ENCODE data around the gene WFIKKN2.
"Not testable (repeated sequence)": the region's sequence is repeated elsewhere in the genome, so short reads cannot be mapped to it uniquely, and the experiment has no call there.

Gene WFIKKN2

DNA sequence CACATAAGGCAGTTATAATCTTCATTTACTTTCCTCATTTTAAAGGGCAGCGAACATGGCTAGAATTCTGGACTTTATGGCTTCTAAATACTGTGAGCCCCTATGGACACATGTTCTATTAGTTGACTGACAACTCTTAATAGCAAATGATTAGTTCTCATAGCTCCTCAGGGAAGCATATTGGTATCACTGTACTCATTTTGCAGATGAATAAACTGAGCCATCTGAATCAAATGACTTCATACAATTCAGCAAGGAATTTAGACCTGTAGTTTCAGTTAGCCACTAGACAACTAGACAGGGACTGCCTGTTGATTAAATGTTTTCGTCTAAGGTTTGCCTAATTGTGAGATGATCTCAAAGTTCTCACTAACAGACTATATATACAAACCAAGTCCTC is 21.0 kb downstream of the WFIKKN2 start:
- CTCF ChIA-PET = interaction anchor here (0.5 to 7.3 kb wide), 11 partner anchors 8 to 142 kb away, joined by 3 to 97 read pairs (median 4); no protein-coding TSS in a partner anchor
- Histone ChIP-seq H3K36me3 (ENCODE audit: control insufficient read depth in 2 of 2, insufficient read depth in 1 of 2, low read length in 2 of 2) (peaks cover 0 to 1% of the 10 kb centered on the region in 2 experiments; a peak in 2 of 3 replicates), H3K4me1 (ENCODE audit: control insufficient read depth, insufficient read depth, low read length) (no peaks in the 10 kb centered on the region), H3K27ac (ENCODE audit: extremely low read depth, low read depth, low read length) (no peak overlapping the region), H3K4me3 (ENCODE audit: low read depth, low read length) (no peak overlapping the region), H3K9me3 (ENCODE audit: control insufficient read depth, insufficient read depth, low read depth, low read length) (no peaks in the 10 kb centered on the region)
- TF ChIP-seq ZNF433 (tag by site-specific recombination; IDR thresholded peaks at IDR 0.05; ENCODE audit: low read depth) = no peak
- TF ChIP-seq ZEB2 (tag by site-specific recombination; IDR thresholded peaks at IDR 0.05) = no peak
- no peak for TF ChIP-seq ZSCAN23 (tag by site-specific recombination; IDR thresholded peaks at IDR 0.05)
- TF ChIP-seq ZNF645 (tag by site-specific recombination; IDR thresholded peaks at IDR 0.05) = no peak
- TF ChIP-seq ZNF394 (tag by site-specific recombination; IDR thresholded peaks at IDR 0.05; ENCODE audit: borderline replicate concordance) = no peak
- POLR2A ChIA-PET = interaction anchor here (1.0 to 2.4 kb wide), 2 partner anchors 9 to 104 kb away, joined by 3 to 31 read pairs; partner anchors contain the start of gene TOB1

GRCh38 chr17:50858486-50859225 is 23.3 kb downstream of the WFIKKN2 start:
- TF ChIP-seq ZFP41 (tag by site-specific recombination; IDR thresholded peaks at IDR 0.05; ENCODE audit: borderline replicate concordance) = no peak
- peaks cover 17 to 18% of the 10 kb centered on the region in 2 experiments for H3K36me3 ChIP-seq (ENCODE audit: control insufficient read depth in 2 of 2, insufficient read depth in 1 of 2, low read length in 2 of 2)
- no peak overlapping the region for H3K4me3 ChIP-seq (ENCODE audit: low read depth, low read length)
- CTCF ChIA-PET = interaction anchor here (0.6 to 8.4 kb wide), 7 partner anchors 76 to 779 kb away, joined by 3 to 78 read pairs (median 4); partner anchors contain the start of gene NME1
- no peaks in the 10 kb centered on the region for H3K9me3 ChIP-seq (ENCODE audit: control insufficient read depth, insufficient read depth, low read depth, low read length)
- no peak overlapping the region for H3K27ac ChIP-seq (ENCODE audit: extremely low read depth, low read depth, low read length)
- POLR2A ChIA-PET = interaction anchor here (0.6 kb wide), 1 partner anchor 7 kb away, joined by 3 read pairs; the partner anchor contains the start of gene TOB1
- H3K4me1 ChIP-seq (ENCODE audit: control insufficient read depth, insufficient read depth, low read length) = peaks cover 17% of the 10 kb centered on the region

DNA sequence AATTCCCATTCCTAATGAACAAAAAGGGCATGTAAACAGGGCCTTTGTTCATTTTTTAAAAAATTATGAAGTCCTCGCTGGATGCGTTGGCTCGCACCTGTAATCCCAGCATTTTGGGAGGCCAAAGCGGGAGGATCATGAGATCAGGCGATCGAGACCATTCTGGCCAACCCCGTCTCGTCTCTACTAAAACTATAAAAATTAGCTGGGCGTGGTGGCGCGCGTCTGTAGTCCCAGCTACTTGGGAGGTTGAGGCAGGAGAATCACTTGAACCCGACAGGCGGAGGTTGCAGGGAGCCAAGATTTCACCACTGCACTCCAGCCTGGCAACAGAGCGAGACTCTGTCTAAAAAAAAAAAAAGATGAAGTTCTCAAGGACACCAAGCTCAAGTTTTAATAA is 24.3 kb downstream of the WFIKKN2 start:
- CTCF ChIA-PET = interaction anchor here (1.0 to 8.4 kb wide), 4 partner anchors 77 to 293 kb away, joined by 4 to 78 read pairs (median 6); partner anchors contain the start of gene NME1
- H3K4me3 ChIP-seq (ENCODE audit: low read depth, low read length); POLR2A ChIA-PET; H3K27ac ChIP-seq (ENCODE audit: extremely low read depth, low read depth, low read length); H3K9me3 ChIP-seq (ENCODE audit: control insufficient read depth, insufficient read depth, low read depth, low read length): not testable (repeated sequence)
- Histone ChIP-seq H3K36me3 (ENCODE audit: control insufficient read depth in 2 of 2, insufficient read depth in 1 of 2, low read length in 2 of 2) (peaks cover 20 to 23% of the 10 kb centered on the region in 2 experiments), H3K4me1 (ENCODE audit: control insufficient read depth, insufficient read depth, low read length) (peaks cover 23% of the 10 kb centered on the region)

GRCh38 chr17:50861334-50861676 is 25.9 kb downstream of the WFIKKN2 start:
- H3K36me3 ChIP-seq (ENCODE audit: control insufficient read depth in 2 of 2, insufficient read depth in 1 of 2, low read length in 2 of 2) = peaks cover 20 to 23% of the 10 kb centered on the region in 2 experiments
- H3K9me3 ChIP-seq (ENCODE audit: control insufficient read depth, insufficient read depth, low read depth, low read length) = no peaks in the 10 kb centered on the region
- H3K4me3 ChIP-seq (ENCODE audit: low read depth, low read length) = no peak overlapping the region
- CTCF ChIA-PET = interaction anchor here (0.5 to 8.4 kb wide), 12 partner anchors 9 to 161 kb away, joined by 3 to 89 read pairs (median 4); no protein-coding TSS in a partner anchor
- POLR2A ChIA-PET = interaction anchor here (0.7 to 1.7 kb wide), 2 partner anchors 8 to 93 kb away, joined by 3 to 5 read pairs; no protein-coding TSS in a partner anchor
- H3K4me1 ChIP-seq (ENCODE audit: control insufficient read depth, insufficient read depth, low read length) = peaks cover 23% of the 10 kb centered on the region
- no peak overlapping the region for H3K27ac ChIP-seq (ENCODE audit: extremely low read depth, low read depth, low read length)
- TF ChIP-seq KLF10 (tag by site-specific recombination; IDR thresholded peaks at IDR 0.05) (no peak), ZIC2 (tag by site-specific recombination; IDR thresholded peaks at IDR 0.05) (no peak), PRDM6 (tag by site-specific recombination; IDR thresholded peaks at IDR 0.05) (no peak), ZNF549 (tag by site-specific recombination; IDR thresholded peaks at IDR 0.05) (no peak), ZNF585B (tag by site-specific recombination; IDR thresholded peaks at IDR 0.05) (no peak), ZBTB17 (tag by site-specific recombination; IDR thresholded peaks at IDR 0.05) (no peak), ZNF302 (tag by site-specific recombination; IDR thresholded peaks at IDR 0.05; ENCODE audit: low read depth) (no peak), ZNF391 (tag by site-specific recombination; IDR thresholded peaks at IDR 0.05; ENCODE audit: borderline replicate concordance, low read depth) (no peak), SCRT1 (tag by site-specific recombination; IDR thresholded peaks at IDR 0.05; ENCODE audit: borderline replicate concordance) (no peak), YY2 (tag by site-specific recombination; IDR thresholded peaks at IDR 0.05) (no peak), ZFP3 (tag by site-specific recombination; IDR thresholded peaks at IDR 0.05; ENCODE audit: low read depth) (no peak)
- TF ChIP-seq, protein P1, sequence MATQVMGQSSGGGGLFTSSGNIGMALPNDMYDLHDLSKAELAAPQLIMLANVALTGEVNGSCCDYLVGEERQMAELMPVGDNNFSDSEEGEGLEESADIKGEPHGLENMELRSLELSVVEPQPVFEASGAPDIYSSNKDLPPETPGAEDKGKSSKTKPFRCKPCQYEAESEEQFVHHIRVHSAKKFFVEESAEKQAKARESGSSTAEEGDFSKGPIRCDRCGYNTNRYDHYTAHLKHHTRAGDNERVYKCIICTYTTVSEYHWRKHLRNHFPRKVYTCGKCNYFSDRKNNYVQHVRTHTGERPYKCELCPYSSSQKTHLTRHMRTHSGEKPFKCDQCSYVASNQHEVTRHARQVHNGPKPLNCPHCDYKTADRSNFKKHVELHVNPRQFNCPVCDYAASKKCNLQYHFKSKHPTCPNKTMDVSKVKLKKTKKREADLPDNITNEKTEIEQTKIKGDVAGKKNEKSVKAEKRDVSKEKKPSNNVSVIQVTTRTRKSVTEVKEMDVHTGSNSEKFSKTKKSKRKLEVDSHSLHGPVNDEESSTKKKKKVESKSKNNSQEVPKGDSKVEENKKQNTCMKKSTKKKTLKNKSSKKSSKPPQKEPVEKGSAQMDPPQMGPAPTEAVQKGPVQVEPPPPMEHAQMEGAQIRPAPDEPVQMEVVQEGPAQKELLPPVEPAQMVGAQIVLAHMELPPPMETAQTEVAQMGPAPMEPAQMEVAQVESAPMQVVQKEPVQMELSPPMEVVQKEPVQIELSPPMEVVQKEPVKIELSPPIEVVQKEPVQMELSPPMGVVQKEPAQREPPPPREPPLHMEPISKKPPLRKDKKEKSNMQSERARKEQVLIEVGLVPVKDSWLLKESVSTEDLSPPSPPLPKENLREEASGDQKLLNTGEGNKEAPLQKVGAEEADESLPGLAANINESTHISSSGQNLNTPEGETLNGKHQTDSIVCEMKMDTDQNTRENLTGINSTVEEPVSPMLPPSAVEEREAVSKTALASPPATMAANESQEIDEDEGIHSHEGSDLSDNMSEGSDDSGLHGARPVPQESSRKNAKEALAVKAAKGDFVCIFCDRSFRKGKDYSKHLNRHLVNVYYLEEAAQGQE (tag by site-specific recombination; IDR thresholded peaks at IDR 0.05) = no peak
- TF ChIP-seq, protein P2, sequence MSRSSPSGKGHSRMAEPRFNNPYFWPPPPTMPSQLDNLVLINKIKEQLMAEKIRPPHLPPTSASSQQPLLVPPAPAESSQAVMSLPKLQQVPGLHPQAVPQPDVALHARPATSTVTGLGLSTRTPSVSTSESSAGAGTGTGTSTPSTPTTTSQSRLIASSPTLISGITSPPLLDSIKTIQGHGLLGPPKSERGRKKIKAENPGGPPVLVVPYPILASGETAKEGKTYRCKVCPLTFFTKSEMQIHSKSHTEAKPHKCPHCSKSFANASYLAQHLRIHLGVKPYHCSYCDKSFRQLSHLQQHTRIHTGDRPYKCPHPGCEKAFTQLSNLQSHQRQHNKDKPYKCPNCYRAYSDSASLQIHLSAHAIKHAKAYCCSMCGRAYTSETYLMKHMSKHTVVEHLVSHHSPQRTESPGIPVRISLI (tag by site-specific recombination; IDR thresholded peaks at IDR 0.05) = no peak

Measured in HEK293 (cell line).